Measurements from ENCODE around the gene SPRED2.

GRCh38 chr2:65453916-65454315 lies 21.5 kb upstream of the SPRED2 start:
- TF ChIP-seq POLR2A (IDR thresholded peaks at IDR 0.05; ENCODE audit: low read depth, low read length) (no peak), POLR2AphosphoS5 (IDR thresholded peaks at IDR 0.05; ENCODE audit: low read depth, low read length) (no peak), TAF1 (IDR thresholded peaks at IDR 0.05; ENCODE audit: borderline replicate concordance, low read depth, low read length) (no peak)
